ENCODE data around the gene TYRO3. TPM values are rescaled to one million over a fixed set of nuclear protein-coding genes. Genes with fewer than 3 reads are reported as not detected.

TYRO3 gene
- total and polyA plus RNA-seq, 2 experiments from 2014 or later = 71.0 to 109 TPM

DNA sequence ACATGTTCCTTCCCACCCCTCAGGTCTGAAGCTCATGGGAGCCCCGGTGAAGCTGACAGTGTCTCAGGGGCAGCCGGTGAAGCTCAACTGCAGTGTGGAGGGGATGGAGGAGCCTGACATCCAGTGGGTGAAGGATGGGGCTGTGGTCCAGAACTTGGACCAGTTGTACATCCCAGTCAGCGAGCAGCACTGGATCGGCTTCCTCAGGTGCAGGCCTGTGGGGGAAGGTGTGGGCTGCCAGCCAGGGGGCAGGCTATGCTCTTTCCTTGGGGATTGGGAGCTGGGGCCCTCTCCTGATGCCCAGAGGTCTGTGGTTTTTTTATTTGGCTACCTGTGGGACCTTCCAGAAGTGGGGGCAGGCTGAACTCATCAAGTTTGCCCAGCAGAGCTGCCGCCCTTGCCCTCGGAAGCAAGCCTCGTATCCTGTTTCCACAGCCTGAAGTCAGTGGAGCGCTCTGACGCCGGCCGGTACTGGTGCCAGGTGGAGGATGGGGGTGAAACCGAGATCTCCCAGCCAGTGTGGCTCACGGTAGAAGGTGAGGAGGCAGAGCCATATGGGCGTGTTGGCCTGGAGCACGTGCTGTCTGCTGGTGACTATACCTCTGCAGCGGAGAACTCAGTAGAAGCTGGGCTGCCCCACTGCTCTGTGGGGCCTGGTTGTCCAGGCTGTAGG is 2.2 kb downstream of the TYRO3 start:
- H3K9me3 ChIP-seq (ENCODE audit: low read depth) = no peaks in the 10 kb centered on the region
- no peak overlapping the region for H2AFZ ChIP-seq
- 88% methylated on average over 16 of the region's 16 CpGs for WGBS (ENCODE audit: low lambda C conversion rate, missing lambda C conversion rate)
- no peak for DNase-seq (ENCODE audit: low spot score)
- peaks cover 23% of the 10 kb centered on the region for H3K79me2 ChIP-seq
- no peak overlapping the region for H3K4me3 ChIP-seq
- no peaks in the 10 kb centered on the region for H4K20me1 ChIP-seq (ENCODE audit: insufficient read depth, poor library complexity, severe bottlenecking)
- H3K27me3 ChIP-seq = no peaks in the 10 kb centered on the region
- TF ChIP-seq EZH2phosphoT487 (IDR thresholded peaks at IDR 0.05; ENCODE audit: low read depth, severe bottlenecking, unreplicated experiment) = no peak
- no peak for TF ChIP-seq EZH2 (IDR thresholded peaks at IDR 0.05; ENCODE audit: borderline replicate concordance)
- peaks cover 70% of the 10 kb centered on the region for H3K4me1 ChIP-seq (ENCODE audit: insufficient read depth)
- no peaks in the 10 kb centered on the region for H3K9me2 ChIP-seq (replicated peaks; ENCODE audit: insufficient read depth)
- peak overlapping the region; percentile 92 for H3K27ac ChIP-seq
- peak overlapping the region; percentile 97 for H3K4me2 ChIP-seq
- no peaks in the 10 kb centered on the region for H3K36me3 ChIP-seq (replicated peaks; ENCODE audit: insufficient read depth, low read depth)

DNA sequence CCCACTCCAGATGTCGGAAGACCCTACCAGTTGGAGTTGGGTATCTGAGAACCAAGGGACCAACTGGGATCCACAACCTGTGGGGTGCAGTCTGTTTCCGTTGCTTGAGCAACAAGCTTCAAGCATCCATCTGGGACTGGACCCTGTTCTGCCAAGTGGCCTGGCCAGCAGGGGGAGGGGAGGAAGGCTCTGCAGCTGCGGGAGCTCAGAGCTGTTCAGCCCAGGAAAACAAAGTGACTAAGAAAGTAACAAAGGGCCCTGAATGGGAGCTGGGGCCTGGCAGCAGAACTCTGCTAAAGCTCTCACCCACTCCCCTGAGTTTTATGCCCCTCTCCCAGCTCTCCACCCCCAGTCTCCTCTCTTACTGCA is 2.7 kb downstream of the TYRO3 start:
- WGBS (ENCODE audit: low lambda C conversion rate, missing lambda C conversion rate) = 56% methylated on average over 3 of the region's 3 CpGs
- TF ChIP-seq CTCF (IDR thresholded peaks at IDR 0.05; ENCODE audit: poor library complexity) (no peak), EZH2 (IDR thresholded peaks at IDR 0.05; ENCODE audit: borderline replicate concordance) (no peak), EZH2phosphoT487 (IDR thresholded peaks at IDR 0.05; ENCODE audit: low read depth, severe bottlenecking, unreplicated experiment) (no peak)
- H3K27ac ChIP-seq = peak overlapping the region; percentile 92
- peak overlapping the region; percentile 43 for H3K4me2 ChIP-seq
- no peak overlapping the region for H3K4me3 ChIP-seq
- H3K4me1 ChIP-seq (ENCODE audit: insufficient read depth) = peaks cover 75% of the 10 kb centered on the region
- H3K36me3 ChIP-seq (replicated peaks; ENCODE audit: insufficient read depth, low read depth) = no peaks in the 10 kb centered on the region
- H4K20me1 ChIP-seq (ENCODE audit: insufficient read depth, poor library complexity, severe bottlenecking) = no peaks in the 10 kb centered on the region
- no peaks in the 10 kb centered on the region for H3K27me3 ChIP-seq
- H2AFZ ChIP-seq = no peak overlapping the region
- H3K9me2 ChIP-seq (replicated peaks; ENCODE audit: insufficient read depth) = no peaks in the 10 kb centered on the region
- H3K79me2 ChIP-seq = peaks cover 23% of the 10 kb centered on the region
- DNase-seq (ENCODE audit: low spot score) = no peak
- no peaks in the 10 kb centered on the region for H3K9me3 ChIP-seq (ENCODE audit: low read depth)

- WGBS (ENCODE audit: low lambda C conversion rate, missing lambda C conversion rate) = 50% methylated on average over 5 of the region's 5 CpGs
These were observed 3.2 kb downstream of the TYRO3 start for GRCh38 chr15:41562244-41562643.

More at GRCh38 chr15:41562244-41562643, 3.2 kb downstream of the TYRO3 start:
- Histone ChIP-seq H3K27ac (peak overlapping the region; percentile 92), H3K9me3 (ENCODE audit: low read depth) (no peaks in the 10 kb centered on the region), H3K36me3 (replicated peaks; ENCODE audit: insufficient read depth, low read depth) (no peaks in the 10 kb centered on the region), H3K4me1 (ENCODE audit: insufficient read depth) (peaks cover 80% of the 10 kb centered on the region), H3K4me2 (peak overlapping the region; percentile 43), H3K27me3 (no peaks in the 10 kb centered on the region), H3K4me3 (no peak overlapping the region), H4K20me1 (ENCODE audit: insufficient read depth, poor library complexity, severe bottlenecking) (no peaks in the 10 kb centered on the region), H3K9me2 (replicated peaks; ENCODE audit: insufficient read depth) (no peaks in the 10 kb centered on the region), H3K79me2 (peaks cover 23% of the 10 kb centered on the region), H2AFZ (no peak overlapping the region)
- TF ChIP-seq CTCF (IDR thresholded peaks at IDR 0.05; ENCODE audit: poor library complexity) = no peak
- no peak for DNase-seq (ENCODE audit: low spot score)

Data from hepatocyte (in vitro differentiated cells).